ENCODE data around the gene CALCB.
A peak's percentile ranks its signal among the peaks of the same experiment; 100 is the strongest.

Gene CALCB

DNA sequence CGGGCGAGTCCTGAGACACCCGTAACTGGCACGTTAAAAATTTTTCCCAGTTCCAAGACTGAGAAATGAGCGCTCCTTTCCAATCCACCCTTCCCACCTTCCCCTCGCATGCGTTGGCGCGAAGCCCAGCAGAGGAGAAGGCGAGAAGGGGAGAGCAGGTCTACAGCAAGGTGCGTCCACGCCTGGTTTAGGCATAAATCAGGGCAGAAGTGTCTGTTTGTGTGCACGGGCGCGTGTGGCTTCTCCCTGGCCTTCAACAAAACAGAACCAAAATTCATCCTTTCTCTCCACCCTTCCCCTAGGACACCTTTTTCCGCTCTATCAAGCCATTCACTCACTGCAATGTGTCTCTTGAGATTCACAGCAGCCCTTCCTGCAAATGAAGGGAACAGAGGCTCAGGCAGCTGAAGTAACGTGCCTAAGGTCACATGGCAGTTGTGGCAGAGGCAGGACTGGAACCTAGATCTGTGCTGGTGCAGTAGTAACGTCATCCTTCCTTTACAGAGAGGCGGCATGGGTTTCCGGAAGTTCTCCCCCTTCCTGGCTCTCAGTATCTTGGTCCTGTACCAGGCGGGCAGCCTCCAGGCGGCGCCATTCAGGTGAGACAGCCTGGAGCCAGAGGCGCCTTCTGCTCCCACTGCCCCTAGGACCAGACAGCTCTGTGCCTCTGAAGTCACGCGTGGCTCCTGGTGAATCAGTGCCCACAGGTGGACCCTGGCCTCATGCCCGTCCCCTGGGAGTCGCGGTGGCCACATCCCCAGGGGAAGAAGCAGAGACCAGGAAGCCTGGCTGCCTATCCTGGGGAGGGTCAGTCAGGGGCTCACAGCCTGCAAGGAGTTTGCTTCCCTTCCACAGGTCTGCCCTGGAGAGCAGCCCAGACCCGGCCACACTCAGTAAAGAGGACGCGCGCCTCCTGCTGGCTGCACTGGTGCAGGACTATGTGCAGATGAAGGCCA, 1.1 kb downstream of the CALCB start:
- peak; percentile 55 for DNase-seq

DNA sequence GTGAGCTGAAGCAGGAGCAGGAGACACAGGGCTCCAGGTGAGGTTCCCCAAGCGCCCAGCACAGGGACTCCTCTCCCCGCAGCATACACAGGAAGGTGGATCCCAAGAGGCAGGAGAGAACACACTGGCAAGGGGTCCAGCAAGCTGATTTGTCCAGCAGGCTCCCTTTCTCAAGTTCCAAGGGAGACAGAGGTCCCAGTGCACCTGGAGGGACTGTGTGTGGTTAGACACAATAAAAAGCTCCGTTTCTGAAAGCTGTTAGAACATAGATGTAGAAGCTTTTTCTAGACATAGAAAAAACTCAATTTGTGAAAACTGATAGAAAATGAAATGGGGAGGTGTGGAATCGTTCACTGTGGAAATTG, 1.8 kb downstream of the CALCB start:
- DNase-seq, result no peak

GRCh38 chr11:15091175-15091574, 17.8 kb downstream of the CALCB start:
- no peak for DNase-seq

DNA sequence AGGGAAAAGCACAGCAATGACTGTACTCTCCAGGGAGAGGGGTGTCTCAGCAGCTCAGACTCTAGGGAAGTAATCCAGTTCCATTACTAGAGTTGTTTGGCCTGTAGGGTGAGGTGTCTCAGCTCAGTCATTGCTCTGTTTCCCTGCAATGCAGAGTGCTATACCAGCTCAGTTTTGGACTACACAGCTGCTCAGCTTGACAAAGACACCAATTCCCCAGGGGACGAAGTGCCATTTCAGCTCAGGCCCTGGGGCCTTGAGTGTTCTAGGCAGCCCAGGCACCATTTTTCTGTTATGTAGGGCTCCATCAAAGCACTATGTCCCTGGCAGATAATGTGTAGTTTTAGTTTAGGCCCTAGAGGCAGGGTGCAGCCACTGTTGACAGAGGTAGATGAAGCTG, 18.2 kb downstream of the CALCB start:
- DNase-seq, result no peak

GRCh38 chr11:15093432-15093831, 20.0 kb downstream of the CALCB start:
- DNase-seq, result peak; percentile 5

DNA sequence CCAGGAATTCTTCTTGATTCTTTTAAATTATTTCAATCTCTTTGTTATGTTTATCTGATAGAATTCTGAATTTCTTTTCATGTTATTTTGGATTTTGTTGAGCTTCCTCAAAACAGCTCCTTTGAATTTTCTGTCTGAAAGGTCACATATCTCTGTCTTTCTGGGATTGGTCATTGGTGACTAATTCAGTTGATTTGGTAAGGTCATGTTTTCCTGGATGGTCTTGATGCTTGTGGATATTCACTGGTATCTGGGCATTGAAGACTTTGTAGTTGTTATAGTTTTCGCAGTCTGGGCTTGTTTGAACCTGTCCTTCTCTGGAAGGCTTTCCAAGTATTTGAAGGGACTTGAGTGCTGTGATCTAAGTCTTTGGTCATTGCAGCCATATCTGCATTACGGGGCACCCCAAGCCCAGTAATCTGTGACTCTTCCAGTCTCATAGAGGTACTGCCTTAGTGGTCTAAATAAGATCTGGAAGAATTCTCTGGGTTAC, 22.4 kb downstream of the CALCB start:
- no peak for DNase-seq

- DNase-seq, result no peak
Observed at GRCh38 chr11:15097411-15097810, 24.0 kb downstream of the CALCB start.

GRCh38 chr11:15099267-15099666, 25.9 kb downstream of the CALCB start:
- DNase-seq, result no peak

GRCh38 chr11:15101072-15101709, 27.8 kb downstream of the CALCB start:
- peak; percentile 55 for DNase-seq

DNA sequence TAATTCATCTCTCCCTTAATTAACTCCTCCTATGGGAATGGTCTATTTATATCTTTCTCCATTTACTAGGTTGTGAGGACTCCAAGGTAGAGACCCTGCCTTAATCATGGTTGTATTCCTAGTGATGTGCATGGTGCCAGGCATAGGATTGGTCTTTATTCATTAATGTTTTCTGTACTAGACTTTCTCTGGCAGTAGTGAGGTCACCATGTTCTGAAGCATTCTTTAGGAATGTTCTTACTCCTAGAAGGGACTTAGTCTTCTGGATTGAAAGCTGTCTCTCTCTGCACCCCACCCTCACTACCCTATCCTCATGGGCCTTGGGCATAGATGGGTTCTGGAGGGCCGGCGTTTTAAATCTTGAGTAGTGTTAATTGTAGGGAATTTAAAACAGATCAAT, 30.8 kb downstream of the CALCB start:
- no peak for DNase-seq

DNA sequence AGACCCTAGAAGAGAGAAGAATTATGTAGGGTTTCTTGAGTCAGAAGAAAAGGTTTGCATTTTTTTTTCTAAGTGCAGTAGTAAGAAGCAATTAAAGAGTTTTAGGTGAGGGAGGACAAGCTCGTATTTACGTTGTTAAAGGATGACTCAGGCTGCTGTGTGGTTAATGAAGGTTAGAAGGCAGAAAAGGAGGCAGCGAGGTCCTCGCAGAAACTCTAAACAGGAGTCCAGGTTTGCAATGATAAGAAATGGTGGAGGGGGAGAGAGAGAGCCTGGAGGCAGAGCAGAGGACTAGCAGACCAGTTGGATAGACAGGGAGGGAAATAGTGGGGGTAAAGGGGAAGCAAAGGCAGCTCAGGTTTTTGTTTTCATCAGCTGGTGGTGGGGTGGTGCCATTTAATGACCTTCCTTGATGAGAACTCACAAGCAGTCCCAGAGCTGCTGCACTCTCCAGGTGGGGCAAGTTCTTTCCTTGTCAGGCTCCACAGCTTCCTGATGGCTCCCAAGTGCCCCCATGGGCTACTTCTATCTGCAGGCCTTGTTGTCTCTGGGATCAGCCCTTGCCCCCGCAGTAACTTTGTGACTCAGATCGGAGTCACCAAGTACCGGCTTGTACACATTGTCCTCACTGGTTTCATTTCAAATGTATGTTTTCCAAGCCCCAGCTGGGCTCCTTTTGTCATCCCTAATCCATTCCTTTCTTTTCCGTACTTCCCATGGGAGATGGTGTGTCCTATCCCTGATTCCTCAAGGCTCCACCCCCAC, 33.0 kb downstream of the CALCB start:
- no peak for DNase-seq

GRCh38 chr11:15107730-15108515, 34.5 kb downstream of the CALCB start:
- DNase-seq, result no peak

GRCh38 chr11:15108592-15109130, 35.3 kb downstream of the CALCB start:
- no peak for DNase-seq

DNA sequence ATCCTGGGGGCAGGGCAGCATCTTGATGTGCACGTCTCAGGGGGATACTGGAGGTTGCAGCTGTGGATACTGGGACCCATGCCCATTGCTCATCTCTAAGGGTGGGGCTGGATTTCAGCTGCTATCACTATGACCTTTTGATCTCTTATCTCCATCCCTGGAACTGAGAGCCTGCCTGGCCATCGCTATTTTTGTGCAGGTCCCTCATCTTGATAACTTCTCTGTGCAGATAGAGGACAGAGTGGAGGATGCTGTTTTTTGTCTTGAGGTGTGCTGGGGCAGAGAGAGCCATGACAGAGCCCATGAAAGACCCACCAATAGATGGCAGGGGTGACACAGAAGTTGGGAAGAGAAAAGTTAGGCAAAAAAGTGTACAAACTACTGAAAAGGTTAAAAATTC, 36.2 kb downstream of the CALCB start:
- DNase-seq, result no peak

DNA sequence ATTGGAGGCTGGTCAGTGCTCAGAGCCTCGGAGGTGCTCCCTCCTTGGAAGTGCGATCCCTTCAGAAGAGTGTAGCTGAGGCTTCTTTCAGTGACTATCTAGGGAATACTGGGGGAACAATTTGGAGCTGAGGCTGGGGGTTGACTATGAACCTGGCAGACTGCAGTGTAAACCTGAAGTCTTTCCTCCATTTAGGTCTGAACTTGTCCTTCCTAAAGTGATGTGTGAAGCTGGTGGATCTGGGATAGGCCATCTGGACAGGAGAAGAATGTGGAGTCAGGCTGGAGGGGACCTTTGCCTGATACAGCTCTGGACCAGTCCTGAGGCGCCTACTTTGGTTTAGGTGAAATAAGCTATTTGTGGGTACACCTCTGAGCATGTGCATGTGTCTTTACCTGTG, 37.8 kb downstream of the CALCB start:
- DNase-seq, result no peak

DNA sequence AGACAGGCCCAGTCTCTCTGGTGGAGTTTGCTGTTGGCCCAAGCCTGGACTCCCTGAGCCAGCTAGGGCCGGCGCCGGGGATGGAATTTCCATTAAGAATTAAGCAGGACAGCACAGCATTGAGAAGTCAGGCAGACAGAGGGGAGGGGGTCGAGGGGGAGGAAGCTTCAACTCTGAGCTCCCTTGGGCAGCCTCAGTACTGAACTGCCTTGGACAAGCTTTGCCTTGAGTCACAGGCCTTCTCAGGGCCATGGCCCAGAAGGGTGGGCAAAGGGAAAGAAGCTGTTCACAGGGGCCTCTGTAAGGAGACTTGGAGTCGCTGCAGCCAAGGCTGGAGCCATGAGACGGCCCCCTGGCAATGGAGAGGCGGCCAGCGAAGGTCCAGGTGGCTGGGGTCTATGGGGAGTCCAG, 38.7 kb downstream of the CALCB start:
- DNase-seq, result no peak

GRCh38 chr11:15113381-15113780, 40.0 kb downstream of the CALCB start:
- no peak for DNase-seq

- no peak for DNase-seq
Observed at GRCh38 chr11:15114501-15115475, 41.4 kb downstream of the CALCB start, which contains the start of gene INSC. TSS of gene INSC (plus strand) at chr11:15114923. CDS start at chr11:15149175, 34,252 bp downstream.

- DNase-seq, result no peak
Observed at GRCh38 chr11:15115686-15116085, 42.3 kb downstream of the CALCB start.

DNA sequence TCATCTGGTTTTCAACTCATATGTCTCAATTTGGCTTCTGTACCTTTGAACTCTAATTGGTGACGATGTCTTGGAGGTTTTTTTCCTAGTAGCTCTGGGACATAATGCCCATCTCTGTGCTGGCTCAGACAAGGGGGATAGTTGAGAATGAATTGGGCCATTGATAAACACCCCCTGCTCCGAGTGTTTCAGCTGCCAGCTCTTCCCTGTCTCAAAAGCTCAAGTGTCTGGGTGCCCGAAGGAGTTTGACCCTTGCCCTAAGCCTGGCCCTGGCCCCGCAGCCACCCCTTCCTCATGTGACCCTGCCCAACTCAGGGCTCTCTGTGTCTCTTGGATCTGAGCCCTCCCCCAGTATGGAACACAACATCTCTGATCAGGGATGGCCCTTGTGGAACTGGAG, 44.4 kb downstream of the CALCB start:
- DNase-seq, result no peak

- no peak for DNase-seq
Observed at GRCh38 chr11:15118431-15118830, 45.0 kb downstream of the CALCB start.

All from inflammatory macrophage treated with lipopolysaccharide for 4 hours (primary cell).